Trophoblast cell (in vitro differentiated cells and primary cell): ENCODE results near the gene PNPLA6.

Experiments used
- DNase-seq, 2 donors: peaks; one replicate each; pipeline ENCODE4 v3.0.0-alpha.2; 2016
- H2AFZ ChIP-seq: 2 replicates; pipeline ENCODE4 v1.6.1; 2013; ENCODE audit warnings: low read length, moderate library complexity, mild to moderate bottlenecking; ENCODE audit not compliant: insufficient read depth, poor library complexity
- H2AK5ac ChIP-seq: 2 replicates; pipeline ENCODE4 v1.6.1; 2013; ENCODE audit warnings: mild to moderate bottlenecking, low read length
- H2BK120ac ChIP-seq: 2 replicates; pipeline ENCODE4 v1.6.1; 2013; ENCODE audit warnings: low read length, mild to moderate bottlenecking, moderate library complexity; ENCODE audit not compliant: insufficient read depth, poor library complexity
- H2BK12ac ChIP-seq: 2 replicates; pipeline ENCODE4 v1.6.1; 2013; ENCODE audit warnings: mild to moderate bottlenecking, low read length, moderate library complexity
- H2BK5ac ChIP-seq: 2 replicates; pipeline ENCODE4 v1.6.1; 2013; ENCODE audit warnings: low read length, low read depth, moderate library complexity, mild to moderate bottlenecking; ENCODE audit not compliant: poor library complexity
- H3K14ac ChIP-seq: 2 replicates; pipeline ENCODE4 v1.6.1; 2013; ENCODE audit warnings: mild to moderate bottlenecking, low read length
- H3K18ac ChIP-seq: 2 replicates; pipeline ENCODE4 v1.6.1; 2013; ENCODE audit warnings: mild to moderate bottlenecking, low read length
- H3K23ac ChIP-seq: 2 replicates; pipeline ENCODE4 v1.6.1; 2013; ENCODE audit warnings: low read length
- H3K27ac ChIP-seq: 2 replicates; pipeline ENCODE4 v1.5.1; 2013; ENCODE audit warnings: low read depth, mild to moderate bottlenecking, inconsistent platforms, low read length, moderate library complexity
- H3K27me3 ChIP-seq: 2 replicates; pipeline ENCODE4 v1.6.1; 2013; ENCODE audit warnings: inconsistent platforms, mild to moderate bottlenecking, low read length, moderate library complexity; ENCODE audit not compliant: insufficient read depth
- H3K36me3 ChIP-seq, 2 experiments: 1 replicate in 1 of 2; 2 replicates in 1 of 2; pipeline ENCODE4 v1.6.1; 2013; ENCODE audit warnings: low read length in 2 of 2, mild to moderate bottlenecking in 2 of 2, moderate library complexity in 1 of 2; ENCODE audit not compliant: insufficient read depth in 2 of 2, control insufficient read depth in 1 of 2
- H3K4ac ChIP-seq: 2 replicates; pipeline ENCODE4 v1.6.1; 2013; ENCODE audit warnings: low read depth, mild to moderate bottlenecking, low read length, moderate library complexity
- H3K4me1 ChIP-seq, 2 experiments: 1 replicate in 1 of 2; 2 replicates in 1 of 2; pipeline ENCODE4 v1.6.1; 2013; ENCODE audit warnings: low read length in 2 of 2, mild to moderate bottlenecking in 2 of 2, moderate library complexity in 1 of 2; ENCODE audit not compliant: insufficient read depth in 2 of 2, control insufficient read depth in 1 of 2
- H3K4me2 ChIP-seq: 2 replicates; pipeline ENCODE4 v1.6.1; 2013; ENCODE audit warnings: inconsistent platforms, mild to moderate bottlenecking, low read length, moderate library complexity
- H3K4me3 ChIP-seq: 2 replicates; pipeline ENCODE4 v1.5.1; 2013; ENCODE audit warnings: mild to moderate bottlenecking, low read depth, low read length, inconsistent platforms
- H3K79me1 ChIP-seq: one replicate; pipeline ENCODE4 v1.6.1; 2013; ENCODE audit warnings: low read length
- H3K79me2 ChIP-seq: 2 replicates; pipeline ENCODE4 v1.6.1; 2013; ENCODE audit warnings: low read length, mild to moderate bottlenecking; ENCODE audit not compliant: control insufficient read depth, insufficient read depth, poor library complexity
- H3K9ac ChIP-seq: 2 replicates; pipeline ENCODE4 v1.6.1; 2013; ENCODE audit warnings: mild to moderate bottlenecking, low read length
- H3K9me3 ChIP-seq: 2 replicates; pipeline ENCODE4 v1.6.1; 2013; ENCODE audit warnings: low read depth, mild to moderate bottlenecking, control low read depth, inconsistent platforms, low read length; ENCODE audit not compliant: insufficient read depth
- H4K12ac ChIP-seq: 2 replicates; pipeline ENCODE4 v1.6.1; 2013; ENCODE audit warnings: low read depth, mild to moderate bottlenecking, low read length, moderate library complexity
- H4K8ac ChIP-seq: 2 replicates; pipeline ENCODE4 v1.6.1; 2013; ENCODE audit warnings: low read depth, mild to moderate bottlenecking, low read length, moderate library complexity
- H4K91ac ChIP-seq: one replicate; pipeline ENCODE4 v1.6.1; 2013; ENCODE audit warnings: low read depth, mild to moderate bottlenecking, low read length, moderate library complexity
- WGBS: extraction: QIAGEN DNeasy Blood & Tissue Kit; methylation state at CpG from one replicate; pipeline ENCODE4 v1.1.7; 2013; ENCODE audit warnings: missing lambda C conversion rate; ENCODE audit not compliant: insufficient read length, insufficient coverage; ENCODE audit errors: extremely low coverage; 5-methylcytosine and 5-hydroxymethylcytosine counted together

The PNPLA6 gene

GRCh38 chr19:7552781-7553180, 17.3 kb downstream of the PNPLA6 start:
- Histone ChIP-seq H4K12ac (no peak overlapping the region), H3K4ac (no peak overlapping the region), H2AK5ac (no peak overlapping the region), H2BK5ac (no peak overlapping the region), H3K4me1 (peaks cover 0 to 4% of the 10 kb centered on the region in 2 experiments), H2BK120ac (no peak overlapping the region), H3K27ac (no peak overlapping the region), H3K4me2 (no peak overlapping the region), H3K14ac (no peak overlapping the region), H3K79me2 (no peaks in the 10 kb centered on the region), H3K4me3 (no peak overlapping the region), H3K27me3 (no peaks in the 10 kb centered on the region), H3K79me1 (no peaks in the 10 kb centered on the region), H3K9ac (no peak overlapping the region), H3K18ac (no peak overlapping the region), H3K36me3 (peaks cover 42 to 43% of the 10 kb centered on the region in 2 experiments), H3K9me3 (peaks cover 8% of the 10 kb centered on the region), H2AFZ (no peak overlapping the region), H2BK12ac (no peak overlapping the region), H3K23ac (no peak overlapping the region), H4K91ac (no peak overlapping the region), H4K8ac (no peak overlapping the region)
- no peak for DNase-seq
- no CpG with 5 or more reads among the region's 2 CpGs for WGBS

- Histone ChIP-seq H3K79me2 (no peaks in the 10 kb centered on the region), H3K4me2 (no peak overlapping the region), H2BK5ac (no peak overlapping the region), H3K79me1 (no peaks in the 10 kb centered on the region), H2AFZ (no peak overlapping the region), H3K9ac (no peak overlapping the region), H3K4ac (no peak overlapping the region), H3K14ac (no peak overlapping the region), H3K9me3 (peaks cover 14% of the 10 kb centered on the region), H3K4me1 (peaks cover 0 to 4% of the 10 kb centered on the region in 2 experiments), H3K4me3 (no peak overlapping the region), H2BK12ac (no peak overlapping the region), H3K18ac (no peak overlapping the region), H2AK5ac (no peak overlapping the region), H3K23ac (no peak overlapping the region), H2BK120ac (no peak overlapping the region), H4K91ac (no peak overlapping the region), H4K8ac (no peak overlapping the region), H3K27me3 (no peaks in the 10 kb centered on the region), H3K36me3 (peaks cover 54 to 55% of the 10 kb centered on the region in 2 experiments), H4K12ac (no peak overlapping the region), H3K27ac (no peak overlapping the region)
- WGBS = no CpG with 5 or more reads among the region's 28 CpGs
- DNase-seq = no peak
Measured at GRCh38 chr19:7554565-7554964, 19.0 kb downstream of the PNPLA6 start.

GRCh38 chr19:7554990-7555864, 19.7 kb downstream of the PNPLA6 start:
- H3K4me3 ChIP-seq = no peak overlapping the region
- no peak overlapping the region for H2AK5ac ChIP-seq
- no peaks in the 10 kb centered on the region for H3K79me1 ChIP-seq
- H3K27me3 ChIP-seq = no peaks in the 10 kb centered on the region
- H4K8ac ChIP-seq = no peak overlapping the region
- WGBS = no CpG with 5 or more reads among the region's 62 CpGs
- H3K79me2 ChIP-seq = no peaks in the 10 kb centered on the region
- H2BK120ac ChIP-seq = no peak overlapping the region
- H4K12ac ChIP-seq = no peak overlapping the region
- H3K18ac ChIP-seq = no peak overlapping the region
- H2BK12ac ChIP-seq = no peak overlapping the region
- H3K4me2 ChIP-seq = no peak overlapping the region
- H3K9ac ChIP-seq = no peak overlapping the region
- no peak overlapping the region for H2AFZ ChIP-seq
- no peak overlapping the region for H3K23ac ChIP-seq
- H3K4me1 ChIP-seq = peaks cover 0 to 4% of the 10 kb centered on the region in 2 experiments
- H3K36me3 ChIP-seq = peaks cover 52 to 54% of the 10 kb centered on the region in 2 experiments
- H4K91ac ChIP-seq = no peak overlapping the region
- no peak overlapping the region for H2BK5ac ChIP-seq
- H3K9me3 ChIP-seq = peaks cover 14% of the 10 kb centered on the region
- H3K4ac ChIP-seq = no peak overlapping the region
- no peak overlapping the region for H3K27ac ChIP-seq
- no peak overlapping the region for H3K14ac ChIP-seq
- DNase-seq = peak in 1 of 2 donors; percentile 14

- no peaks in the 10 kb centered on the region for H3K27me3 ChIP-seq
- no peak overlapping the region for H2BK12ac ChIP-seq
- no peak overlapping the region for H3K23ac ChIP-seq
- H2BK120ac ChIP-seq = no peak overlapping the region
- no peak overlapping the region for H2AFZ ChIP-seq
- no peak overlapping the region for H4K91ac ChIP-seq
- H3K36me3 ChIP-seq = peaks cover 59 to 60% of the 10 kb centered on the region in 2 experiments
- H4K8ac ChIP-seq = no peak overlapping the region
- H3K18ac ChIP-seq = no peak overlapping the region
- H3K9me3 ChIP-seq = peaks cover 14% of the 10 kb centered on the region
- no peak overlapping the region for H4K12ac ChIP-seq
- H3K27ac ChIP-seq = no peak overlapping the region
- no peaks in the 10 kb centered on the region for H3K79me2 ChIP-seq
- no peak overlapping the region for H3K4me3 ChIP-seq
- no peak overlapping the region for H3K14ac ChIP-seq
- H3K79me1 ChIP-seq = no peaks in the 10 kb centered on the region
- H3K4me1 ChIP-seq = no peaks in the 10 kb centered on the region
- no CpG with 5 or more reads among the region's 54 CpGs for WGBS
- H3K9ac ChIP-seq = no peak overlapping the region
- no peak overlapping the region for H2AK5ac ChIP-seq
- no peak overlapping the region for H2BK5ac ChIP-seq
- DNase-seq = no peak
- no peak overlapping the region for H3K4me2 ChIP-seq
- no peak overlapping the region for H3K4ac ChIP-seq
Measured at GRCh38 chr19:7556696-7557315, 21.3 kb downstream of the PNPLA6 start.
